ENCODE results near the gene PROX1. TPM values are rescaled to one million over a fixed set of nuclear protein-coding genes. Genes with fewer than 3 reads are reported as not detected.

Gene PROX1
- total and polyA plus RNA-seq, 7 donors = 0.40 to 20.6 (median 8.3) TPM

DNA sequence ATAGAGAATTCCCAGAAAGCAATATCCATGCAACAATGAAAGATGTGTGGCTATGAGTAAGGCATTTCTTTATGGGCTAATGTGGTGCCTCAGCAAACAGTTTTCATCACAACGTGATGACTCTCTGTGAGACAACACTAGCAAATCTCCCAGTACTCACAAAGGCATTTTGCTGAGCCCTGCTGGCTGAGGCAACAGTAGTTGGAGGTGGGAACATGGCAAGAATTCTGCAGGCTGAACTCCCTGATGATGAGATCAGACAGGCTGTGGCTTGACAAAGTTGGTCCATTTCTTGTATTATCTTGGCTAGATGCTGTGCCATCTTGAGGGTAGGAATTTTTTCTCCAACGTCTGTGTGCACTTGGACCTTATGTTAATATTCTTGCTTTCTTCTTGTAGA lies 24.6 kb downstream of the PROX1 start:
- no peak overlapping the region for H3K27ac ChIP-seq
- no peaks in the 10 kb centered on the region for H3K4me1 ChIP-seq
- no peak for DNase-seq
- ATAC-seq = peak; percentile 46 to 94 (median 84)
- H3K36me3 ChIP-seq (ENCODE audit: insufficient read depth in 1 of 2, low read depth in 1 of 2) = peaks cover 0 to 3% of the 10 kb centered on the region in 2 donors
- no peak overlapping the region for H3K4me3 ChIP-seq
- no peaks in the 10 kb centered on the region for H3K27me3 ChIP-seq (ENCODE audit: insufficient read depth in 3 of 3, low read length in 2 of 3)
- intact Hi-C loops (cut with DNase I) = no loop called here
- WGBS, 3 donors = 17 to 31% (median 21%) methylated on average over 2 of the region's 2 CpGs
- TF ChIP-seq, protein P1, sequence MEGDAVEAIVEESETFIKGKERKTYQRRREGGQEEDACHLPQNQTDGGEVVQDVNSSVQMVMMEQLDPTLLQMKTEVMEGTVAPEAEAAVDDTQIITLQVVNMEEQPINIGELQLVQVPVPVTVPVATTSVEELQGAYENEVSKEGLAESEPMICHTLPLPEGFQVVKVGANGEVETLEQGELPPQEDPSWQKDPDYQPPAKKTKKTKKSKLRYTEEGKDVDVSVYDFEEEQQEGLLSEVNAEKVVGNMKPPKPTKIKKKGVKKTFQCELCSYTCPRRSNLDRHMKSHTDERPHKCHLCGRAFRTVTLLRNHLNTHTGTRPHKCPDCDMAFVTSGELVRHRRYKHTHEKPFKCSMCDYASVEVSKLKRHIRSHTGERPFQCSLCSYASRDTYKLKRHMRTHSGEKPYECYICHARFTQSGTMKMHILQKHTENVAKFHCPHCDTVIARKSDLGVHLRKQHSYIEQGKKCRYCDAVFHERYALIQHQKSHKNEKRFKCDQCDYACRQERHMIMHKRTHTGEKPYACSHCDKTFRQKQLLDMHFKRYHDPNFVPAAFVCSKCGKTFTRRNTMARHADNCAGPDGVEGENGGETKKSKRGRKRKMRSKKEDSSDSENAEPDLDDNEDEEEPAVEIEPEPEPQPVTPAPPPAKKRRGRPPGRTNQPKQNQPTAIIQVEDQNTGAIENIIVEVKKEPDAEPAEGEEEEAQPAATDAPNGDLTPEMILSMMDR (IDR thresholded peaks at IDR 0.05) = no peak
- no peaks in the 10 kb centered on the region for H3K9me3 ChIP-seq

DNA sequence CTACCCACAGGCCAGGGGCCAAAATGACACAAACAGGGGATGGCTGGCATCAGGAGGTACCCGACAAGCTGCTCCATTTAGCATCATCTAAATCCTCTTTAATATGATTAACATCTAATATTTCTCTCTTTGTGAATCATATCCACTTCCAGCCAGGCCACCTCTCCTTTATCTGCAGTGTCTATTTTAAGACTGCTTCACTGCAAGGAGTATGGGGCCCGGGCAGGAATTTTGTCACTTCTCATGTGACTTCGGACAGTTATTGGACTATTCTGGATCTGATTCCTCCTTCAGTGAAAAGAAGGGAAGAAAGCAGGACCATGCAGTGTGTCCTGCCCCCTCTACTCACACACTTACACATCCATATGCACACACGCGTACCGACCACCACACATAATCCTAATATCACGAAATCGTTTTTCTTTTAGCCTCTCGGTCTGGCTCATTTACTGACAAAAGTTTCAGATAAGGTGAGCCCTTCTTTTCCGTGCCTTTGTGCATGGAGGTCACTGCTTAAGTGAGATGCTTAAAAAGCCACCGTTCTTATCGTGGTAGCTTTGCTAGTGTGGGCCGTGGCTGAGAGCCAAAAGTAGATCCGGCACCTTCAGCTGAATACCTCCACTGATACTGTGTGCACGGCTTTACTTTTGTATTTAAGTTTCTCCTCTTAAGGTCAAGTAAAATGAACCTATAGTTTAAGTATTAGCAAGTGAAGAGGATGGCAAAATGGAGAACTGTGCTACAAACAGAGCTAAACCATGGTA lies 26.0 kb downstream of the PROX1 start:
- ATAC-seq = peak in 3 of 4 donors; percentile 32 to 55 (median 48)
- TF ChIP-seq, protein P1 (IDR thresholded peaks at IDR 0.05) = no peak
- no peaks in the 10 kb centered on the region for H3K9me3 ChIP-seq
- peaks cover 0 to 3% of the 10 kb centered on the region in 2 donors for H3K36me3 ChIP-seq (ENCODE audit: insufficient read depth in 1 of 2, low read depth in 1 of 2)
- H3K4me1 ChIP-seq = no peaks in the 10 kb centered on the region
- 80 to 86% (median 84%) methylated on average over 15 of the region's 15 CpGs for WGBS, 3 donors
- DNase-seq = no peak
- H3K27ac ChIP-seq = no peak overlapping the region
- H3K4me3 ChIP-seq = no peak overlapping the region
- intact Hi-C loops (cut with DNase I) = no loop called here
- H3K27me3 ChIP-seq (ENCODE audit: insufficient read depth in 3 of 3, low read length in 2 of 3) = peaks cover 0 to 2% (median 0%) of the 10 kb centered on the region in 3 donors

- DNase-seq (no peak), ATAC-seq (peak in 2 of 4 donors; percentile 9 to 16)
- no peak overlapping the region for H3K27ac ChIP-seq
- intact Hi-C loops (cut with DNase I) = no loop called here
- peaks cover 0 to 4% (median 0%) of the 10 kb centered on the region in 3 donors for H3K27me3 ChIP-seq (ENCODE audit: insufficient read depth in 3 of 3, low read length in 2 of 3)
- H3K4me3 ChIP-seq = no peak overlapping the region
- H3K9me3 ChIP-seq = no peaks in the 10 kb centered on the region
- peaks cover 0 to 3% of the 10 kb centered on the region in 2 donors for H3K36me3 ChIP-seq (ENCODE audit: insufficient read depth in 1 of 2, low read depth in 1 of 2)
- H3K4me1 ChIP-seq = no peaks in the 10 kb centered on the region
- 44 to 65% (median 50%) methylated on average over 4 of the region's 4 CpGs for WGBS, 3 donors
- TF ChIP-seq, protein P1 (IDR thresholded peaks at IDR 0.05) = no peak
These were observed 27.0 kb downstream of the PROX1 start for GRCh38 chr1:214014730-214015129.

- intact Hi-C loops (cut with DNase I) = no loop called here
- TF ChIP-seq, protein P1 (IDR thresholded peaks at IDR 0.05) = no peak
- H3K27me3 ChIP-seq (ENCODE audit: insufficient read depth in 3 of 3, low read length in 2 of 3) = peaks cover 0 to 4% (median 0%) of the 10 kb centered on the region in 3 donors
- ATAC-seq (no peak), DNase-seq (no peak)
- no peaks in the 10 kb centered on the region for H3K36me3 ChIP-seq (ENCODE audit: insufficient read depth in 1 of 2, low read depth in 1 of 2)
- H3K27ac ChIP-seq = no peak overlapping the region
- WGBS, 3 donors = 83 to 92% (median 85%) methylated on average over 11 of the region's 11 CpGs
- no peaks in the 10 kb centered on the region for H3K9me3 ChIP-seq
- no peak overlapping the region for H3K4me3 ChIP-seq
- H3K4me1 ChIP-seq = no peaks in the 10 kb centered on the region
These were observed 29.6 kb downstream of the PROX1 start for GRCh38 chr1:214017191-214017982.

Data from psoas muscle (tissue), 8 donors.